Ishikawa (cell line): ENCODE results near the gene DGAT2L6.

Experiments used
- CEBPB ChIP-seq: IDR thresholded peaks from 2 replicates; pipeline ENCODE4 v1.6.1; 2012
- CREB1 ChIP-seq: IDR thresholded peaks from 2 replicates; pipeline ENCODE4 v1.6.1; 2012; ENCODE audit warnings: low read depth
- EGR1 ChIP-seq: IDR thresholded peaks from 2 replicates; pipeline ENCODE4 v1.6.1; 2012
- EP300 ChIP-seq: IDR thresholded peaks from 2 replicates; pipeline ENCODE4 v1.6.1; 2012; ENCODE audit warnings: borderline replicate concordance
- FOXM1 ChIP-seq: IDR thresholded peaks from 2 replicates; pipeline ENCODE4 v1.6.1; 2012; ENCODE audit warnings: low read depth, borderline replicate concordance
- MAX ChIP-seq: IDR thresholded peaks from 2 replicates; pipeline ENCODE4 v1.6.1; 2012
- NFIC ChIP-seq: IDR thresholded peaks from 2 replicates; pipeline ENCODE4 v1.6.1; 2012
- RAD21 ChIP-seq: IDR thresholded peaks from 2 replicates; pipeline ENCODE4 v1.6.1; 2012; ENCODE audit warnings: low read depth
- REST ChIP-seq: IDR thresholded peaks from 2 replicates; pipeline ENCODE4 v1.6.1; 2012; ENCODE audit warnings: low read depth, mild to moderate bottlenecking
- TAF1 ChIP-seq: IDR thresholded peaks from 2 replicates; pipeline ENCODE4 v1.6.1; 2012; ENCODE audit warnings: low read depth, mild to moderate bottlenecking
- TCF12 ChIP-seq: IDR thresholded peaks from 2 replicates; pipeline ENCODE4 v1.6.1; 2012; ENCODE audit warnings: low read depth
- TEAD4 ChIP-seq: IDR thresholded peaks from 2 replicates; pipeline ENCODE4 v1.6.1; 2012
- USF1 ChIP-seq: IDR thresholded peaks from 2 replicates; pipeline ENCODE4 v1.6.1; 2012
- YY1 ChIP-seq: IDR thresholded peaks from 2 replicates; pipeline ENCODE4 v1.6.1; 2012; ENCODE audit warnings: low read depth
- ZBTB7A ChIP-seq: IDR thresholded peaks from 2 replicates; pipeline ENCODE4 v1.6.1; 2012; ENCODE audit warnings: low read depth

DGAT2L6 gene

GRCh38 chrX:70219938-70220764 lies 42.9 kb downstream of the DGAT2L6 start:
- TF ChIP-seq USF1 (no peak), TAF1 (no peak), RAD21 (no peak), YY1 (no peak), NFIC (no peak), ZBTB7A (no peak), CEBPB (no peak), EGR1 (no peak), MAX (no peak)

GRCh38 chrX:70226048-70226447 lies 48.8 kb downstream of the DGAT2L6 start:
- TF ChIP-seq TAF1 (no peak), TEAD4 (no peak), EP300 (no peak), USF1 (no peak), CEBPB (no peak), RAD21 (no peak), FOXM1 (no peak), NFIC (no peak), YY1 (no peak), ZBTB7A (no peak), EGR1 (no peak), TCF12 (no peak), MAX (no peak)

- TF ChIP-seq NFIC (no peak), ZBTB7A (no peak), TEAD4 (no peak), EGR1 (no peak), CEBPB (no peak), USF1 (no peak), TAF1 (no peak), MAX (no peak), FOXM1 (no peak), TCF12 (no peak), CREB1 (no peak), REST (no peak), YY1 (no peak), RAD21 (no peak), EP300 (no peak)
These were observed 49.4 kb downstream of the DGAT2L6 start for GRCh38 chrX:70226687-70227086.

GRCh38 chrX:70231666-70232065 lies 54.4 kb downstream of the DGAT2L6 start:
- TF ChIP-seq ZBTB7A (no peak), YY1 (no peak), EGR1 (no peak), MAX (no peak), REST (no peak), TCF12 (no peak), CREB1 (no peak), USF1 (no peak), NFIC (no peak), CEBPB (no peak), TEAD4 (no peak), TAF1 (no peak)

- TF ChIP-seq CREB1 (no peak), EGR1 (no peak), EP300 (no peak), TEAD4 (no peak), FOXM1 (no peak), ZBTB7A (no peak), YY1 (no peak), CEBPB (no peak), RAD21 (no peak), TAF1 (no peak), TCF12 (no peak), USF1 (no peak), REST (no peak), MAX (no peak), NFIC (no peak)
These were observed 57.1 kb downstream of the DGAT2L6 start, which contains the start of gene AWAT1 for GRCh38 chrX:70234355-70234754. TSS of gene AWAT1 (plus strand) at chrX:70234655. CDS start at chrX:70234696, 41 bp downstream.
